ENCODE data around the gene FOXA2.
"Not testable (repeated sequence)": the region's sequence is repeated elsewhere in the genome, so short reads cannot be mapped to it uniquely, and the experiment has no call there.

The FOXA2 gene

DNA sequence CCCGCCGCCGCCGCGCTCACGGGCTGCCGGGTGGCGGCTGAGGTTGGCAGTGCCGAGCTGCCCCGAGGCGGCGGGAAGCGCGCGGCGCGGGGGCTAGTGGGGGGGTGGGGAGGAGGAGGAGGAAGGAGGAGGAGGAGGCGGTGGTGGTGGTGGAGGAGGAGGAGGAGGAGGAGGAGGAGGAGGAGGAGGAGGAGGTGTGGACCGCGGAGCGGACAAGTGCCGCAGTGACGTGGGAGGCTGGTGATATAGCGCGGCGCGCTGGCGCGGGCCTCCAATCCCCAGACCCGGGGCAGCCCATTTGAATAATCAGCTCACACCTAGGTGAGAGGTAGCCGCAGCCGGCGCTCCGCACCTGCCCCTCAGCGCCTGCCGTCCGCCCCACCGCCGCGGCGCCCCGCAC lies at the start of gene FOXA2:
Gene FOXA2 (minus strand): TSS at position 51 of the 400 bp plus-strand sequence. CDS start 294 bp downstream, outside the sequence.
- no peak for DNase-seq (ENCODE audit: low read depth in 1 of 2, low spot score in 1 of 2)

DNA sequence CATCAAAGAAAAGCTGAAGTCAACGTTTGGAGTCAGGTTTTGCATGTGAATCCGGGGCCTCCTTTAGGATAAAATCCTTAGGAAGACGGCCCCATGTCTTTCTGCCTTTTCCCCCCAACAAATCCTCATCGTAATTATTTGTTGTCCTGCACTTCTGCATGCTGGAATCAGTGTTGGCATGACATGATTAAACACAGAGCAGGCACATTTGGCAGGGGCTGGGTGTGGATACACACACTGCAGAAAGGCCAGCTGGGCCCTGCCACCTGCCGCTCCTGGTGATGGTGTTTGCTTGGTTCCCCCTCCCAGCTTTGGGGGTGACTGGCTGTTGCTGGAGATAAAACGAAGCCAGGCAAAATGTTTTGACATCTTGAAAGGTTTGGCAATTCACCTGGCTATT lies 46.3 kb upstream of the FOXA2 start:
- no peak for DNase-seq (ENCODE audit: low read depth in 1 of 2, low spot score in 1 of 2)

DNA sequence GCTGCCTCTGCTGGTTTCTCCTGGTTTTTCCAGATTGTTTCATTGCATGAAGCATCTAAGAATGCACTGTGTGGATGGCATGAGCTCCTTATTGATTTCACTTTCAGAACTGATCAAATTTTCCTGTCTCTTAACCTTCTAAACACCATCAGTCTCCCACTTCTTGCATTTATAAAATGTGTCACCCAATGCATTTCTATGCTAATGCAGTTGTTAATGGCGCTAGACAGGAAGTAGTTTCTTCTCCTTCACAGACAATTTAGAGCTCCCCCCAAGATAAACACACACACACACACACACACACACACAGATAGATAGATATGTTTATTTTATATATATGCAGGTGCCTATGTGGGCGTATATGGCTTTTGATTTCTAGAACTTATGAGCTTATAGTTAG lies 45.6 kb upstream of the FOXA2 start:
- no peak for DNase-seq (ENCODE audit: low read depth in 1 of 2, low spot score in 1 of 2)

DNA sequence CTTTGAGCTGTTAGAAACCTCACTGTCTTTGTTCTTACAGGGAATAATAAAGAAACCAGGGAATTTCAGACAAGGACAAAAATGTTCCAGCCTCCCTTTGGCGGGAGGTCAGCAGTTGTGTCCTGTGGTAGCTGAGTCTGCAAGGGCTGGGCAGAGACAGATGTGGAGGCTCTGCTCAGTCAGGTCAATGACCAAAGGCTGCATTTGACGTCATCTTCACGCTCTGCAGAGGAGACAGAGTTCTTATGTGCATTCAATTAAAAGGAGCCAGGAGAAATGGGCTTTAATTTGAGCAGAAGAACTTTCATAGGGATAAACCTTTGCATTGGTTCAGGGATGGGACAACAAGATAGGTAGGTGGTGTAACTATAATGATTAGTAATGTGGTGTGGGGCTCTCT lies 45.1 kb upstream of the FOXA2 start:
- DNase-seq (ENCODE audit: low read depth in 1 of 2, low spot score in 1 of 2) = no peak

DNA sequence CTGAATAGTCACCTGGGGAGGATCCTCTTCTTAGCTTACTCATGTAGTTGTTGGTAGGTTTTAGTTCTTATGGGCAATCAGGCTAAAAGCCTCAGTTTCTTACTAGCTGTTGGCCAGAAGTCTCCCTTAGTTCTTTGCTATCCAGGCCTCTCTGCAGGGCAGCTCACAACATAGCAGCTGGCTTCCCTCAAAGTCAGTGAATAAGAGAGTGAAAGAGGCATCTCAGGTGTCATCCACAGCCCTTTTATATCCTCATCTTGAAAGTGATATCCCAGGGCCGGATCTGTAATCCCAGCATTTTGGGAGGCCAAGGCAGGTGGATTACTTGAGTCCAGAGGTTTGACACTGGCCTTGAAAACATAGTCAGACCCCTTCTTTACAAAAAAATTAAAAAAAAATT lies 42.1 kb upstream of the FOXA2 start:
- no peak for DNase-seq (ENCODE audit: low read depth in 1 of 2, low spot score in 1 of 2)

- no peak for DNase-seq (ENCODE audit: low read depth in 1 of 2, low spot score in 1 of 2)
Observed at GRCh38 chr20:22623211-22623610, 38.8 kb upstream of the FOXA2 start.

GRCh38 chr20:22620342-22620741 lies 36.0 kb upstream of the FOXA2 start:
- DNase-seq (ENCODE audit: low read depth in 1 of 2, low spot score in 1 of 2) = no peak

- DNase-seq (ENCODE audit: low read depth in 1 of 2, low spot score in 1 of 2) = no peak
Observed at GRCh38 chr20:22619806-22620205, 35.4 kb upstream of the FOXA2 start.

- no peak for DNase-seq (ENCODE audit: low read depth in 1 of 2, low spot score in 1 of 2)
Observed at GRCh38 chr20:22619272-22619671, 34.9 kb upstream of the FOXA2 start.

- no peak for DNase-seq (ENCODE audit: low read depth in 1 of 2, low spot score in 1 of 2)
Observed at GRCh38 chr20:22617160-22617559, 32.8 kb upstream of the FOXA2 start.

- DNase-seq (ENCODE audit: low read depth in 1 of 2, low spot score in 1 of 2) = no peak
Observed at GRCh38 chr20:22616551-22616950, 32.2 kb upstream of the FOXA2 start.

- no peak for DNase-seq (ENCODE audit: low read depth in 1 of 2, low spot score in 1 of 2)
Observed at GRCh38 chr20:22615425-22615824, 31.1 kb upstream of the FOXA2 start.

GRCh38 chr20:22611636-22612035 lies 27.3 kb upstream of the FOXA2 start:
- DNase-seq (ENCODE audit: low read depth in 1 of 2, low spot score in 1 of 2) = no peak

- no peak for DNase-seq (ENCODE audit: low read depth in 1 of 2, low spot score in 1 of 2)
Observed at GRCh38 chr20:22607695-22608094, 23.3 kb upstream of the FOXA2 start.

DNA sequence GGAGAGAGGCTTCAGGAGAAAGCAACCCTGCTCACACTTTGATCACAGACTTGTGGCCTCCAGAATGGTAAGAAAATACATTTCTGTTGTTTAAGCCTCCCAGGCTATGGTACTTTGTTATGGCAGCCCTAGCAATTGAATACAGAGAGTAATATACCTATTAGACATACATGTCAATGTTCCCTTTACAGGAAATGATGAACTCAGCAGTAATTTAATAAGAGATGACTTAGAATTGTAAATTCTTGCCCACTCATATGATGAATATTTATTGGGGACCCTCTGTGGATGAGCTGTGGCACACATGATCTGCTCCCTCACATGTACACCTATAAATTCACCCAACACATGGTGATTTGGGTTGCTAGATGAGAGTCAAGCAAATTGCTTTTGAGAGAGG lies 20.4 kb upstream of the FOXA2 start:
- no peak for DNase-seq (ENCODE audit: low read depth in 1 of 2, low spot score in 1 of 2)

GRCh38 chr20:22601361-22602141 lies 17.2 kb upstream of the FOXA2 start:
- no peak for DNase-seq (ENCODE audit: low read depth in 1 of 2, low spot score in 1 of 2)

DNA sequence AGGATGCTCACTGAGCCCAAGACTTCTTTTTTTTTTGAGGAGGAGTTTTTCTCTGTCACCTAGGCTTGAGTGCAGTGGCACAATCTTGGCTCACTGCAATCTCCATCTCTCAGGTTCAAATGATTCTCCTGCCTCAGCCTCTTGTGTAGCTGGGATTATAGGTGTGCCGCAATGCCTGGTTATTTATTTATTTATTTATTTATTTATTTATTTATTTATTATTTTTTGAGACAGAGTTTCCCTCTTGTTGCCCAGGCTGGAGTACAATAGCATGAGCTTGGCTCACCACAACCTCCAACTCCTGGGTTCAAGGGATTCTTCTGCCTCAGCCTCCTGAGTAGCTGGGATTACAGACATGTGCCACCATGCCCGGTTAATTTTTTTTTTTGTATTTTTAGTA lies 14.9 kb upstream of the FOXA2 start:
- DNase-seq (ENCODE audit: low read depth in 1 of 2, low spot score in 1 of 2) = not testable (repeated sequence)

- no peak for DNase-seq (ENCODE audit: low read depth in 1 of 2, low spot score in 1 of 2)
Observed at GRCh38 chr20:22597303-22597702, 12.9 kb upstream of the FOXA2 start.

GRCh38 chr20:22590662-22591061 lies 6.3 kb upstream of the FOXA2 start:
- no peak for DNase-seq (ENCODE audit: low read depth in 1 of 2, low spot score in 1 of 2)

DNA sequence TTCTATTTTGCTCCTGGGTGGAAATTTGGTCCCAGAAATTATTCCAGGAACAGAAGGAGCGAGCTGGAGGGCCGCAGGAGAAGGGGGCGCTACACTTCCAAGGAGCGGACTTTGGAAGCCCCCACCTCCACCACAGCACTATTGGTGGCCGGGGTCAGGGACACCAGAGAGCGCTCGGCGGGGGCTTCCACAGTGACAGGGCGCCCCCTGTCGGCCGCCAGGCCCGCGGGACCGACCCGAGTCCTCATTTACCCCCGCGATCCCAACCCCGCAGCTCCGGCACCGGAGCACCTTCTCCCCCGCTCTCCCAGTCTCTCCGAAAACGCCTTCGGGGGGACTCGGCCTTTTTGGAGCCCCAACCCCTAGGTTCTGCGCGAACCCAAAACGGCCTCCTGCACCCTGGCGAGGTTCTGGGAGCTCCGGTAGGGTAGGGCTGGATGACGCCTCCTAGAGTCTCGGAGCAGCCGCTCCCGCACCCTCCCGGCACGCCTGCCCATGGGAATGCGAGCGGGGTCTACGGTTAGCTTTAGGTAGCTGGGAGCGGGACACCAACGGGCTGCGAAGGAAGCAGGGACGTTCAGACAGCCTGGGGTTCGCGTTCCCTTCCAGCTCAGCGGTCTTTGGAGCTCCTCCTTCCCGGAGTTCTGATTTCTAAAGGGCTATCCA lies 2.4 kb upstream of the FOXA2 start:
- DNase-seq (ENCODE audit: low read depth in 1 of 2, low spot score in 1 of 2) = no peak

- DNase-seq (ENCODE audit: low read depth in 1 of 2, low spot score in 1 of 2) = no peak
Observed at GRCh38 chr20:22585786-22586493, 1.6 kb upstream of the FOXA2 start.
